ENCODE measurements around the gene SFRP2. TPM values are rescaled to one million over a fixed set of nuclear protein-coding genes. Genes with fewer than 3 reads are reported as not detected.

SFRP2 gene
- total RNA-seq, 1 donor: not detected

GRCh38 chr4:153766758-153767157, 22.1 kb downstream of the SFRP2 start:
- Histone ChIP-seq H3K4me1 (ENCODE audit: insufficient read depth, low read length) (no peaks in the 10 kb centered on the region), H3K9me3 (ENCODE audit: low read depth, low read length) (no peaks in the 10 kb centered on the region), H3K27me3 (ENCODE audit: insufficient read depth, low read length) (peaks cover 10% of the 10 kb centered on the region), H3K4me3 (ENCODE audit: low read length) (no peak overlapping the region)

GRCh38 chr4:153765894-153766293, 23.0 kb downstream of the SFRP2 start:
- H3K27me3 ChIP-seq (ENCODE audit: insufficient read depth, low read length): peaks cover 9% of the 10 kb centered on the region
- H3K9me3 ChIP-seq (ENCODE audit: low read depth, low read length): no peaks in the 10 kb centered on the region
- no peak overlapping the region for H3K4me3 ChIP-seq (ENCODE audit: low read length)
- H3K4me1 ChIP-seq (ENCODE audit: insufficient read depth, low read length): no peaks in the 10 kb centered on the region

- Histone ChIP-seq H3K4me3 (ENCODE audit: low read length) (no peak overlapping the region), H3K27me3 (ENCODE audit: insufficient read depth, low read length) (peaks cover 20% of the 10 kb centered on the region), H3K4me1 (ENCODE audit: insufficient read depth, low read length) (no peaks in the 10 kb centered on the region), H3K9me3 (ENCODE audit: low read depth, low read length) (no peaks in the 10 kb centered on the region)
Observed at GRCh38 chr4:153764601-153765368, 24.1 kb downstream of the SFRP2 start.

GRCh38 chr4:153763404-153763803, 25.5 kb downstream of the SFRP2 start:
- H3K9me3 ChIP-seq (ENCODE audit: low read depth, low read length): no peaks in the 10 kb centered on the region
- H3K4me3 ChIP-seq (ENCODE audit: low read length): no peak overlapping the region
- H3K4me1 ChIP-seq (ENCODE audit: insufficient read depth, low read length): no peaks in the 10 kb centered on the region
- H3K27me3 ChIP-seq (ENCODE audit: insufficient read depth, low read length): peaks cover 31% of the 10 kb centered on the region

- Histone ChIP-seq H3K9me3 (ENCODE audit: low read depth, low read length) (no peaks in the 10 kb centered on the region), H3K4me3 (ENCODE audit: low read length) (peak within 1 kb of the TSS; percentile 23)
Observed at GRCh38 chr4:153759407-153760316, 29.2 kb downstream of the SFRP2 start, which contains the start of gene RNF175. RNF175 (minus strand) TSS chr4:153760024; CDS start chr4:153759862, 162 bp downstream.

GRCh38 chr4:153758688-153759406, 30.0 kb downstream of the SFRP2 start:
- Histone ChIP-seq H3K27me3 (ENCODE audit: insufficient read depth, low read length) (peaks cover 27% of the 10 kb centered on the region), H3K9me3 (ENCODE audit: low read depth, low read length) (no peaks in the 10 kb centered on the region), H3K4me1 (ENCODE audit: insufficient read depth, low read length) (peaks cover 5% of the 10 kb centered on the region), H3K4me3 (ENCODE audit: low read length) (no peak overlapping the region)

More at GRCh38 chr4:153759407-153760316, 29.2 kb downstream of the SFRP2 start, which contains the start of gene RNF175:
- H3K27me3 ChIP-seq (ENCODE audit: insufficient read depth, low read length): peaks cover 28% of the 10 kb centered on the region
- peaks cover 5% of the 10 kb centered on the region for H3K4me1 ChIP-seq (ENCODE audit: insufficient read depth, low read length)

GRCh38 chr4:153758136-153758535, 30.7 kb downstream of the SFRP2 start:
- Histone ChIP-seq H3K9me3 (ENCODE audit: low read depth, low read length) (no peaks in the 10 kb centered on the region), H3K4me3 (ENCODE audit: low read length) (no peak overlapping the region), H3K27me3 (ENCODE audit: insufficient read depth, low read length) (peaks cover 27% of the 10 kb centered on the region)

GRCh38 chr4:153757407-153757806, 31.5 kb downstream of the SFRP2 start:
- peaks cover 5% of the 10 kb centered on the region for H3K4me1 ChIP-seq (ENCODE audit: insufficient read depth, low read length)
- no peak overlapping the region for H3K4me3 ChIP-seq (ENCODE audit: low read length)
- peaks cover 27% of the 10 kb centered on the region for H3K27me3 ChIP-seq (ENCODE audit: insufficient read depth, low read length)
- no peaks in the 10 kb centered on the region for H3K9me3 ChIP-seq (ENCODE audit: low read depth, low read length)

More at GRCh38 chr4:153758136-153758535, 30.7 kb downstream of the SFRP2 start:
- H3K4me1 ChIP-seq (ENCODE audit: insufficient read depth, low read length): peaks cover 5% of the 10 kb centered on the region

GRCh38 chr4:153755186-153755585, 33.7 kb downstream of the SFRP2 start:
- no peaks in the 10 kb centered on the region for H3K9me3 ChIP-seq (ENCODE audit: low read depth, low read length)
- H3K4me3 ChIP-seq (ENCODE audit: low read length): no peak overlapping the region
- peaks cover 18% of the 10 kb centered on the region for H3K27me3 ChIP-seq (ENCODE audit: insufficient read depth, low read length)
- peaks cover 7% of the 10 kb centered on the region for H3K4me1 ChIP-seq (ENCODE audit: insufficient read depth, low read length)

GRCh38 chr4:153750197-153750817, 38.6 kb downstream of the SFRP2 start:
- H3K4me3 ChIP-seq (ENCODE audit: low read length): no peak overlapping the region
- H3K27me3 ChIP-seq (ENCODE audit: insufficient read depth, low read length): no peaks in the 10 kb centered on the region
- H3K9me3 ChIP-seq (ENCODE audit: low read depth, low read length): no peaks in the 10 kb centered on the region
- H3K4me1 ChIP-seq (ENCODE audit: insufficient read depth, low read length): peaks cover 53% of the 10 kb centered on the region

- peaks cover 52% of the 10 kb centered on the region for H3K4me1 ChIP-seq (ENCODE audit: insufficient read depth, low read length)
Observed at GRCh38 chr4:153748378-153748777, 40.5 kb downstream of the SFRP2 start.

GRCh38 chr4:153747406-153747955, 41.4 kb downstream of the SFRP2 start:
- no peaks in the 10 kb centered on the region for H3K27me3 ChIP-seq (ENCODE audit: insufficient read depth, low read length)
- peaks cover 52% of the 10 kb centered on the region for H3K4me1 ChIP-seq (ENCODE audit: insufficient read depth, low read length)
- H3K9me3 ChIP-seq (ENCODE audit: low read depth, low read length): no peaks in the 10 kb centered on the region
- no peak overlapping the region for H3K4me3 ChIP-seq (ENCODE audit: low read length)

More at GRCh38 chr4:153748378-153748777, 40.5 kb downstream of the SFRP2 start:
- Histone ChIP-seq H3K4me3 (ENCODE audit: low read length) (no peak overlapping the region), H3K9me3 (ENCODE audit: low read depth, low read length) (no peaks in the 10 kb centered on the region), H3K27me3 (ENCODE audit: insufficient read depth, low read length) (no peaks in the 10 kb centered on the region)

- H3K4me1 ChIP-seq (ENCODE audit: insufficient read depth, low read length): peaks cover 70% of the 10 kb centered on the region
Observed at GRCh38 chr4:153745651-153746050, 43.2 kb downstream of the SFRP2 start.

GRCh38 chr4:153741541-153741940, 47.3 kb downstream of the SFRP2 start:
- Histone ChIP-seq H3K27me3 (ENCODE audit: insufficient read depth, low read length) (no peaks in the 10 kb centered on the region), H3K4me3 (ENCODE audit: low read length) (no peak overlapping the region), H3K4me1 (ENCODE audit: insufficient read depth, low read length) (peaks cover 36% of the 10 kb centered on the region), H3K9me3 (ENCODE audit: low read depth, low read length) (peaks cover 7% of the 10 kb centered on the region)

More at GRCh38 chr4:153745651-153746050, 43.2 kb downstream of the SFRP2 start:
- H3K4me3 ChIP-seq (ENCODE audit: low read length): no peak overlapping the region
- no peaks in the 10 kb centered on the region for H3K27me3 ChIP-seq (ENCODE audit: insufficient read depth, low read length)
- peaks cover 5% of the 10 kb centered on the region for H3K9me3 ChIP-seq (ENCODE audit: low read depth, low read length)

Data from mononuclear cell (primary cell).